ENCODE results near the gene KCNJ9.
"Not testable (repeated sequence)": the region's sequence is repeated elsewhere in the genome, so short reads cannot be mapped to it uniquely, and the experiment has no call there.

The KCNJ9 gene

GRCh38 chr1:160081261-160081936 is at the start of gene KCNJ9:
KCNJ9 (plus strand) TSS chr1:160081538; CDS start chr1:160084031, 2,493 bp downstream.
- DNase-seq: no peak

- DNase-seq: no peak
Measured at GRCh38 chr1:160032165-160032820, 49.0 kb upstream of the KCNJ9 start.

GRCh38 chr1:160040476-160040875 is 40.9 kb upstream of the KCNJ9 start:
- no peak for DNase-seq

- no peak for DNase-seq
Measured at GRCh38 chr1:160043543-160043942, 37.8 kb upstream of the KCNJ9 start.

- no peak for DNase-seq
Measured at GRCh38 chr1:160045653-160046052, 35.7 kb upstream of the KCNJ9 start.

GRCh38 chr1:160046494-160047110 is 34.7 kb upstream of the KCNJ9 start:
- peak; percentile 27 for DNase-seq

- DNase-seq: no peak
Measured at GRCh38 chr1:160047111-160047991, 34.0 kb upstream of the KCNJ9 start.

GRCh38 chr1:160048335-160048734 is 33.0 kb upstream of the KCNJ9 start:
- no peak for DNase-seq

- DNase-seq: no peak
Measured at GRCh38 chr1:160049101-160049500, 32.2 kb upstream of the KCNJ9 start.

GRCh38 chr1:160050182-160050581 is 31.2 kb upstream of the KCNJ9 start:
- not testable (repeated sequence) for DNase-seq

GRCh38 chr1:160050619-160051018 is 30.7 kb upstream of the KCNJ9 start:
- no peak for DNase-seq

- no peak for DNase-seq
Measured at GRCh38 chr1:160052936-160053335, 28.4 kb upstream of the KCNJ9 start.

- no peak for DNase-seq
Measured at GRCh38 chr1:160053548-160054365, 27.6 kb upstream of the KCNJ9 start.

GRCh38 chr1:160056648-160057169 is 24.6 kb upstream of the KCNJ9 start:
- no peak for DNase-seq

GRCh38 chr1:160058087-160058486 is 23.3 kb upstream of the KCNJ9 start:
- no peak for DNase-seq

- no peak for DNase-seq
Measured at GRCh38 chr1:160061369-160062229, 19.7 kb upstream of the KCNJ9 start.

GRCh38 chr1:160062230-160062532 is 19.2 kb upstream of the KCNJ9 start:
- no peak for DNase-seq

- DNase-seq: no peak
Measured at GRCh38 chr1:160063176-160063575, 18.2 kb upstream of the KCNJ9 start.

- no peak for DNase-seq
Measured at GRCh38 chr1:160064164-160064563, 17.2 kb upstream of the KCNJ9 start.

GRCh38 chr1:160064746-160065145 is 16.6 kb upstream of the KCNJ9 start:
- no peak for DNase-seq
